Fibroblast of lung (primary cell): ENCODE data around the gene GALNT2.

Experiments
- CTCF ChIP-seq, 2 donors: IDR thresholded peaks in 1 of 2; conservative IDR thresholded peaks in 1 of 2; 1 replicate in 1 of 2; 2 replicates in 1 of 2; pipeline ENCODE4 v1.5.1; 2011 to 2012; ENCODE audit warnings: low read length in 2 of 2, control low read depth in 1 of 2, inconsistent platforms in 1 of 2, low read depth in 1 of 2, mild to moderate bottlenecking in 1 of 2
- EZH2 ChIP-seq: IDR thresholded peaks from 2 replicates; pipeline ENCODE4 v1.5.1; 2012; ENCODE audit warnings: low read length, control low read depth, mild to moderate bottlenecking; ENCODE audit errors: missing control alignments

GRCh38 chr1:230243146-230243545, 176.1 kb downstream of the GALNT2 start:
- TF ChIP-seq CTCF (conservative IDR thresholded peaks at IDR 0.05 in 1 of 2, IDR thresholded peaks at IDR 0.05 in 1 of 2; ENCODE audit: low read depth in 1 of 2, low read length in 2 of 2) (no peak), EZH2 (no peak)
